ENCODE results near the gene PLXND1. TPM values are rescaled to one million over a fixed set of nuclear protein-coding genes. Genes with fewer than 3 reads are reported as not detected.

Gene PLXND1
- total and polyA plus RNA-seq, 2 donors (not counting 1 experiment from before 2014, with no cell fraction given): 89.6 to 109 TPM

DNA sequence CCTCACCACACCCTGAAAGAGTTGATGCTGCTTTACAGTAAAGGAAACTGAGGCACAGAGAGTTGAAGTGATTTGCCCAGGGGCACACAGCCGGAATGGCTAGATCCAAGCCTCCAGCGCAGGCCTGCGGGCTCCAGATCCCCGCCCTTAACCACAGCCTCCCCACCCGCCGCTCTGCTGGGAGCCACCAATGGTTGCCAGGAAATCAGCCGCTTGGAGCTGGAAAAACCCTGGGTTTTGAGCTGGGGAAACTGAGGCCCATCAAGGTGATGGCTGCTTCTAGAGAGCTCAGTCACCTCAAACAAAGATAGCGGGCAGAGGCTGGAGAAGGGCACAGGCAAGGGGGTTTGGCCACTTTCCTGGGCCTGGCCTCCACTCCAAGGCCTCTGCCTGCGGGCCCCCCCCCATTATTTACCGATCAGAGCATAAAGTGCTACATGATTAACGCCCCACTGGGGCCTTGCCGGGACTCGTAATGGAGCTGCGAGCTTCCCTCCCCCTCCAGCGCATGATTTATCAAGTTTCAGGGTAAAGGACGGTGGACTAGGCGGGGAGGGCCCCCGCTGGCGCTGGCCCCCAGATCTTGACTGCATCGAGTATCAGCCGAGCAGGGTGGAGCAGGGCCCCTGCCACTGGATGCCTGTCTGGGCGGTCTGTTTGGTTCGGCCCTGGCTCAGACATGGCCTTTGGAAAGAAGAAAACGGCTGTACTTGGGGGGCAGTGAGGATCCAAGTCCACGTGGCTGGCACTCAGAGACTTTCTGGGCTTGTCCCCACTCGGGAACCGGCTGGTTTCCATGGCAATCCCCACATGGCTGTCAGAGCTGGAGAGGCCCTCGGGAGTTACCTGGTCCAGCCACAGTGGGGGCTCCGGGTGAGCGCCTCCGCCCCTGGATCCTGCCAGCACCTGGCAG lies 9.1 kb downstream of the PLXND1 start:
- H4K20me1 ChIP-seq (ENCODE audit: control insufficient read depth, extremely low read depth, insufficient read depth, low read length): no peaks in the 10 kb centered on the region
- no peaks in the 10 kb centered on the region for H3K9me3 ChIP-seq (ENCODE audit: control insufficient read depth, insufficient read depth, low read depth, low read length)
- H3K9ac ChIP-seq (ENCODE audit: insufficient read depth, low read length): peak overlapping the region; percentile 71
- H3K4me1 ChIP-seq (ENCODE audit: control insufficient read depth, extremely low read depth, insufficient read depth, low read length): peaks cover 69% of the 10 kb centered on the region
- peaks cover 77% of the 10 kb centered on the region for H3K79me2 ChIP-seq (ENCODE audit: control insufficient read depth, insufficient read depth, low read length)
- peak overlapping the region in 2 of 4 experiments; percentile 11 to 33 for H3K4me3 ChIP-seq (replicated peaks in 1 of 4; ENCODE audit: control extremely low read depth in 1 of 4, insufficient read depth in 1 of 4, low read depth in 3 of 4, low read length in 4 of 4)
- no peaks in the 10 kb centered on the region for H3K36me3 ChIP-seq (ENCODE audit: control insufficient read depth, insufficient read depth, low read length)
- peak overlapping the region; percentile 83 for H3K4me2 ChIP-seq (ENCODE audit: extremely low read depth, insufficient read depth, low read length)
- no peaks in the 10 kb centered on the region for H3K27me3 ChIP-seq (ENCODE audit: control insufficient read depth, insufficient read depth, low read length)
- H3K27ac ChIP-seq (ENCODE audit: insufficient read depth, low read length): peak overlapping the region; percentile 92
- H2AFZ ChIP-seq (ENCODE audit: low read length): peak overlapping the region; percentile 7
- TF ChIP-seq EZH2 (IDR thresholded peaks at IDR 0.05; ENCODE audit: low read length, missing control alignments): no peak
- no peak for TF ChIP-seq CTCF (conservative IDR thresholded peaks at IDR 0.05 in 1 of 2, IDR thresholded peaks at IDR 0.05 in 1 of 2; ENCODE audit: low read depth in 1 of 2, low read length in 2 of 2)
- peak; percentile 70 to 73 for DNase-seq (ENCODE audit: low read depth in 2 of 2)

DNA sequence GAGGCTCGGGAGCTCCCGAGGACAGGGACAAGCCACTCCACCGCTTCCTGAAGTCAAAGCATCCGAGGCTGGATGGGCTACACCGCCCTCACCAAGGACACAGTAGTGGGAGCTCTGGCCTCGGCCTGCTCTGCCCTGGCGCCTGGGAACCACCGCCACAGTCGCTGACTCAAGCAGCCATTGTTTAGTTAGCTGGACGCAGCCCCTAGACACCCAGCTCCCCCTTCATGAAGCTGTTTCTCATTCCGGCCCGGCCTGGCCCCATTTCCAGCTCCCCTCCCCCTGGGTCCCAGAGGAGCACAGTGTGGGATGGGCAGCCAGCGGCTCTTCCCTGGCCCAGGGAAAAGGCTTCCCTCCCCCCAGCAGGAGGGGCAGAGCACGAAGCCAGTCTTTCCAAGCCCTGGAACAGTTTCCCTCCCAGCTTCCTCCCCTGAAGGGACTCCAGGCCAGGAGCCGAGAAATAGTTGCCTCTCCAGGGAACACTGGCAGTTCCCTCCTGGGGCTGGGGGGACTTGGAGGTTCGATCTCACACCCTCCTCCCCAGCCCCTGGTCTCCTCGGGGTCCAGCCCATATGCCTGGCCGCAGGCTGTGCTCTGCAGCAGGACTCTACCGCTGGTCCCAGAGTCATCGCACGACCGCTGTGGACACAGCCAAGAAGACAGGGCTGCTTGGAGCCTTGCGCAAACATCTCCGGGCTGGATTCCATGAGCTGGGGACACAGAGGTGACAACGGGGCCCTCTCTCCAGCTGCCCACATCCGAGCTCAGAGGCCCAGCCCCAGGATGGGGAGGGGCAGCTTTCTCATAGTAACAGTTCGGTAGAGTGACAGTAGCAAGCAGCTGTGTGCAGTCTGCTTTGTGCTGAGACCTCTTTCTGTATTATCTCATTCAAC lies 10.0 kb downstream of the PLXND1 start:
- peak; percentile 96 for DNase-seq (ENCODE audit: low read depth in 2 of 2)
- TF ChIP-seq EZH2 (IDR thresholded peaks at IDR 0.05; ENCODE audit: low read length, missing control alignments) (no peak), CTCF (conservative IDR thresholded peaks at IDR 0.05 in 1 of 2, IDR thresholded peaks at IDR 0.05 in 1 of 2; ENCODE audit: low read depth in 1 of 2, low read length in 2 of 2) (no peak)
- H4K20me1 ChIP-seq (ENCODE audit: control insufficient read depth, extremely low read depth, insufficient read depth, low read length): no peaks in the 10 kb centered on the region
- H3K27ac ChIP-seq (ENCODE audit: insufficient read depth, low read length): peak overlapping the region; percentile 92
- H3K9ac ChIP-seq (ENCODE audit: insufficient read depth, low read length): peak overlapping the region; percentile 71
- no peaks in the 10 kb centered on the region for H3K9me3 ChIP-seq (ENCODE audit: control insufficient read depth, insufficient read depth, low read depth, low read length)
- peaks cover 77% of the 10 kb centered on the region for H3K79me2 ChIP-seq (ENCODE audit: control insufficient read depth, insufficient read depth, low read length)
- H3K36me3 ChIP-seq (ENCODE audit: control insufficient read depth, insufficient read depth, low read length): no peaks in the 10 kb centered on the region
- no peaks in the 10 kb centered on the region for H3K27me3 ChIP-seq (ENCODE audit: control insufficient read depth, insufficient read depth, low read length)
- H2AFZ ChIP-seq (ENCODE audit: low read length): no peak overlapping the region
- H3K4me2 ChIP-seq (ENCODE audit: extremely low read depth, insufficient read depth, low read length): peak overlapping the region; percentile 83
- peaks cover 76% of the 10 kb centered on the region for H3K4me1 ChIP-seq (ENCODE audit: control insufficient read depth, extremely low read depth, insufficient read depth, low read length)
- peak overlapping the region in 3 of 4 experiments; percentile 5 to 33 (median 11) for H3K4me3 ChIP-seq (replicated peaks in 1 of 4; ENCODE audit: control extremely low read depth in 1 of 4, insufficient read depth in 1 of 4, low read depth in 3 of 4, low read length in 4 of 4)

All from fibroblast of lung (primary cell).